Heart left ventricle (tissue), 13 donors: Measurements from ENCODE around the gene LHFPL2.
A peak's percentile ranks its signal among the peaks of the same experiment; 100 is the strongest.

Experiments
- CTCF ChIP-seq, 12 donors: fragments of 200-600 bp; sonication (generic) in 4 of 12; IDR thresholded peaks; one replicate each; pipeline versions ENCODE4 v1.5.0 to v1.8.0; 2018 to 2022; ENCODE audit warnings: antibody characterized with exemption in 12 of 12, mild to moderate bottlenecking in 5 of 12
- POLR2A ChIP-seq, 2 donors: fragments of 450-650 bp; IDR thresholded peaks; one replicate each; pipeline ENCODE4 v1.6.1; 2017; ENCODE audit warnings: antibody characterized with exemption in 2 of 2, mild to moderate bottlenecking in 2 of 2, moderate library complexity in 2 of 2
- donor health status: ischemic (EF 13 %, LVEDD 7.1; RV severe dilation, severe dysfunction).
- donor health status: DM: no; HTN: yes; CAD: no.
- donor health status: DM: no; HTN: no; CAD: no.
- donor health status: ischemic (EF 25% LVEDD 6.9; RV normal size, moderate dysfunction).
- donor health status: ischemic (EF 25% LVEDD 5.7; RV mildly dilated, moderate dysfunction).
- donor health status: ischemic (EF 35%, LVEDD 5.7; RV mildly dilated, moderate dysfunction).
- donor health status: nonischemic (EF 11% LVEDD 7.7; RV severe dilation, severe dysfunction).
- donor health status: DM: yes; HTN: yes; CAD: no.
- donor health status: PGD.
- donor health status: ischemic (EF 29% LVEDD 5.4; RV normal size, mild dysfunction).
- donor health status: nonischemic (EF 23%, LVEDD 6.1; RV moderate dilation, normal function).

GRCh38 chr5:78634634-78635033 lies 13.9 kb downstream of the LHFPL2 start:
- peak in 3 of 12 donors; percentile 12 to 24 (median 15) for TF ChIP-seq CTCF (IDR thresholded peaks at IDR 0.05)
- no peak for TF ChIP-seq POLR2A (IDR thresholded peaks at IDR 0.05)
